CD14-positive monocyte (primary cell): Measurements from ENCODE around the gene PLCH2. TPM values are rescaled to one million over a fixed set of nuclear protein-coding genes. Genes with fewer than 3 reads are reported as not detected.

Experiments used
- DNase-seq, 3 donors: peaks; one replicate each; pipeline ENCODE4 v3.0.0-alpha.2; 2011 to 2022
- H2AFZ ChIP-seq: 2 replicates; pipeline ENCODE4 v1.6.0; 2012; ENCODE audit warnings: mild to moderate bottlenecking, low read depth, low read length, inconsistent platforms; ENCODE audit not compliant: insufficient read depth, poor library complexity, severe bottlenecking
- H3K27ac ChIP-seq, 2 donors: 1 replicate in 1 of 2; 2 replicates in 1 of 2; pipeline ENCODE4 v1.5.1; 2012 to 2013; ENCODE audit warnings: low read length in 2 of 2, control low read depth in 1 of 2, inconsistent platforms in 1 of 2, low read depth in 1 of 2, mild to moderate bottlenecking in 1 of 2
- H3K27me3 ChIP-seq, 2 donors: one replicate each; pipeline versions ENCODE4 v1.6.0 to v1.6.1; 2011 to 2013; ENCODE audit warnings: low read length in 2 of 2; ENCODE audit not compliant: control insufficient read depth in 2 of 2, insufficient read depth in 2 of 2
- H3K36me3 ChIP-seq, 2 donors: replicated peaks in 1 of 2; 1 replicate in 1 of 2; 2 replicates in 1 of 2; pipeline versions ENCODE4 v1.5.1 to v1.6.1; 2012 to 2013; ENCODE audit warnings: low read length in 2 of 2, control low read depth in 1 of 2, inconsistent platforms in 1 of 2, mild to moderate bottlenecking in 1 of 2; ENCODE audit not compliant: insufficient read depth in 2 of 2, control insufficient read depth in 1 of 2
- H3K4me1 ChIP-seq, 2 donors: 1 replicate in 1 of 2; 2 replicates in 1 of 2; pipeline versions ENCODE4 v1.5.1 to v1.6.1; 2012 to 2013; ENCODE audit warnings: low read length in 2 of 2, control low read depth in 1 of 2, inconsistent platforms in 1 of 2, mild to moderate bottlenecking in 1 of 2, moderate library complexity in 1 of 2; ENCODE audit not compliant: insufficient read depth in 2 of 2, control insufficient read depth in 1 of 2
- H3K4me2 ChIP-seq: replicated peaks from 2 replicates; pipeline ENCODE3; 2012; ENCODE audit warnings: low read length, moderate library complexity, mild to moderate bottlenecking; ENCODE audit not compliant: poor library complexity, severe bottlenecking; ENCODE audit errors: extremely low read depth
- H3K4me3 ChIP-seq, 3 experiments: fragments of 200-600 bp in 1 of 3; sonication (generic) in 1 of 3; replicated peaks in 1 of 3; 1 replicate in 2 of 3; 2 replicates in 1 of 3; pipeline ENCODE4 v1.5.1; 2011 to 2013; ENCODE audit warnings: low read length in 3 of 3, mild to moderate bottlenecking in 3 of 3, control low read depth in 2 of 3, low read depth in 2 of 3, inconsistent platforms in 1 of 3, moderate library complexity in 1 of 3
- H3K79me2 ChIP-seq: 2 replicates; pipeline ENCODE4 v1.6.0; 2012; ENCODE audit warnings: mild to moderate bottlenecking, control low read depth, inconsistent platforms, low read length, moderate library complexity; ENCODE audit not compliant: insufficient read depth
- H3K9ac ChIP-seq: 2 replicates; pipeline ENCODE4 v1.6.0; 2017; ENCODE audit warnings: low read length, mild to moderate bottlenecking; ENCODE audit not compliant: insufficient read depth, poor library complexity, severe bottlenecking
- H3K9me3 ChIP-seq, 2 donors: replicated peaks in 1 of 2; 1 replicate in 1 of 2; 2 replicates in 1 of 2; pipeline versions ENCODE4 v1.5.1 to v1.6.1; 2012 to 2013; ENCODE audit warnings: low read length in 2 of 2, control low read depth in 1 of 2; ENCODE audit not compliant: control insufficient read depth in 1 of 2, insufficient read depth in 1 of 2
- H4K20me1 ChIP-seq: 2 replicates; pipeline ENCODE4 v1.6.0; 2012; ENCODE audit warnings: mild to moderate bottlenecking, low read length, control low read depth, moderate library complexity; ENCODE audit not compliant: insufficient read depth
- H3K27ac Mint-ChIP-seq, 7 donors: one replicate each; pipeline ENCODE4 v1.8.0; 2020; ENCODE audit warnings: mild to moderate bottlenecking in 7 of 7, mixed read lengths in 7 of 7, moderate library complexity in 6 of 7, inconsistent platforms in 2 of 7
- H3K27me3 Mint-ChIP-seq, 3 donors: one replicate each; pipeline ENCODE4 v1.8.0; 2021 to 2022; ENCODE audit warnings: low read depth in 3 of 3, mild to moderate bottlenecking in 3 of 3, mixed read lengths in 3 of 3, moderate library complexity in 3 of 3, inconsistent platforms in 1 of 3
- H3K36me3 Mint-ChIP-seq, 2 donors: one replicate each; pipeline ENCODE4 v1.8.0; 2020; ENCODE audit warnings: mixed read lengths in 2 of 2, inconsistent platforms in 1 of 2, mild to moderate bottlenecking in 1 of 2
- H3K4me1 Mint-ChIP-seq: one replicate; pipeline ENCODE4 v1.8.0; 2020; ENCODE audit warnings: mild to moderate bottlenecking, mixed read lengths
- H3K4me3 Mint-ChIP-seq, 2 donors: one replicate each; pipeline ENCODE4 v1.8.0; 2020; ENCODE audit warnings: mild to moderate bottlenecking in 2 of 2, mixed read lengths in 2 of 2, moderate library complexity in 1 of 2
- H3K9me3 Mint-ChIP-seq, 7 donors: one replicate each; pipeline ENCODE4 v1.8.0; 2020 to 2022; ENCODE audit warnings: mixed read lengths in 7 of 7, mild to moderate bottlenecking in 6 of 7, moderate library complexity in 6 of 7, inconsistent platforms in 2 of 7
- WGBS: methylation state at CpG from one replicate; pipeline ENCODE4 v1.1.5; 2013; ENCODE audit warnings: missing lambda C conversion rate; ENCODE audit not compliant: insufficient coverage; 5-methylcytosine and 5-hydroxymethylcytosine counted together
- intact Hi-C, 2 donors: fragments of 100-400 bp; cut with micrococcal nuclease; formaldehyde crosslinking; loops; one replicate each; pipeline versions ENCODE4 v1.15.0 to v1.15.1; 2023
- polyA plus RNA-seq, 3 donors: library from polyadenylated mRNA; depleted of rRNA in 1 of 3; unstranded in 2 of 3; stranded (reverse) in 1 of 3; fragments of 300-500 nt in 2 of 3; fragments of >200 nt in 1 of 3; fragmentation: Illumina TruSeq in 2 of 3; gene quantifications; 1 replicate in 2 of 3; 2 replicates in 1 of 3; pipeline ENCODE4 v1.2.3, GENCODE V29; 2012 to 2021
- TF ChIP-seq, protein P1 (sequence below): fragments of 200-600 bp; IDR thresholded peaks from one replicate; pipeline ENCODE4 v1.8.0; 2022; ENCODE audit warnings: antibody characterized with exemption, mild to moderate bottlenecking

Gene PLCH2
- polyA plus RNA-seq, 3 donors = 1.2 TPM; not detected in 2

DNA sequence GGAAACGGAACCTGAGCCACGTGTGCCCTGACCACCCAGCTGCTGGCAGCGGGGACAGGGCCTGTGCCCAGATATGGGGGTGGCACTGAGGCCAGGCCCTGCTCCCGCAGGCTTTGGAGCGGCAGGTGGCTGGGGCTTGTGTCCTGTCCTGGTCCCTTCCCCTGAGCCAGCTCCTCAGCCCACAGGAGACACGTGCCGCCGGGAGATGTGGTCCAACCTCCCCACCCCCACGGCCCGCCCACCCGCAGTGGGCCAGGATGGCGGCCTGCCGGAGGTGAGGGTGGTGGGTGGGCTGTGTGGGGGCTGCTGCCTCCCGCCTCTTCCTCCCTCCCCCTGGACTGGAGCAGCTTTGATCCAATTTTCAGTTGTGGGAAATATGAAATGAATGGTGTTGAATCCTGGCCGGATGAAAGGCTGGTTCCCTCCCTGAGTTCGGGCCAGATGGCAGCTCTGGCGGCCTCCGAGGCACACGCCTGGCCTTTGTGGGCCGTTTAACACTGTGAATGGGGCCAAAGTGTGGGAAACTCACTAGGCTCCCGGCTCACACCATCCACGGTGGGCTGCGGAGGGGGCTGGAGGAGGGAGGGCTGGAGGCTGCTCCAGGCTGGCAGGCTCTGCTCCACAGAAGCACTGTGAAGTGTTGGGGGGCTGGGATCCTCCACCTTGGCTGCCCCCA, 56.5 kb downstream of the PLCH2 start:
- Histone ChIP-seq H3K9me3 (no peaks in the 10 kb centered on the region), H3K9ac (no peak overlapping the region), H3K27ac (no peak overlapping the region), H3K4me3 (no peak overlapping the region), H3K27me3 (peaks cover 27 to 60% of the 10 kb centered on the region in 2 donors), H2AFZ (no peak overlapping the region), H4K20me1 (peaks cover 7% of the 10 kb centered on the region), H3K36me3 (no peaks in the 10 kb centered on the region), H3K4me2 (no peak overlapping the region), H3K79me2 (no peaks in the 10 kb centered on the region), H3K4me1 (peaks cover 10 to 15% of the 10 kb centered on the region in 2 donors)
- no peak for DNase-seq
- no peak overlapping the region for H3K4me3 Mint-ChIP-seq
- H3K27ac Mint-ChIP-seq = no peak overlapping the region
- intact Hi-C loops = no loop called here
- peaks cover 0 to 11% (median 0%) of the 10 kb centered on the region in 7 donors for H3K9me3 Mint-ChIP-seq
- TF ChIP-seq, protein P1, sequence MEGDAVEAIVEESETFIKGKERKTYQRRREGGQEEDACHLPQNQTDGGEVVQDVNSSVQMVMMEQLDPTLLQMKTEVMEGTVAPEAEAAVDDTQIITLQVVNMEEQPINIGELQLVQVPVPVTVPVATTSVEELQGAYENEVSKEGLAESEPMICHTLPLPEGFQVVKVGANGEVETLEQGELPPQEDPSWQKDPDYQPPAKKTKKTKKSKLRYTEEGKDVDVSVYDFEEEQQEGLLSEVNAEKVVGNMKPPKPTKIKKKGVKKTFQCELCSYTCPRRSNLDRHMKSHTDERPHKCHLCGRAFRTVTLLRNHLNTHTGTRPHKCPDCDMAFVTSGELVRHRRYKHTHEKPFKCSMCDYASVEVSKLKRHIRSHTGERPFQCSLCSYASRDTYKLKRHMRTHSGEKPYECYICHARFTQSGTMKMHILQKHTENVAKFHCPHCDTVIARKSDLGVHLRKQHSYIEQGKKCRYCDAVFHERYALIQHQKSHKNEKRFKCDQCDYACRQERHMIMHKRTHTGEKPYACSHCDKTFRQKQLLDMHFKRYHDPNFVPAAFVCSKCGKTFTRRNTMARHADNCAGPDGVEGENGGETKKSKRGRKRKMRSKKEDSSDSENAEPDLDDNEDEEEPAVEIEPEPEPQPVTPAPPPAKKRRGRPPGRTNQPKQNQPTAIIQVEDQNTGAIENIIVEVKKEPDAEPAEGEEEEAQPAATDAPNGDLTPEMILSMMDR = no peak
- peaks cover 37 to 77% (median 62%) of the 10 kb centered on the region in 3 donors for H3K27me3 Mint-ChIP-seq
- WGBS = 89% methylated on average over 10 of the region's 23 CpGs
- H3K36me3 Mint-ChIP-seq = no peaks in the 10 kb centered on the region
- H3K4me1 Mint-ChIP-seq = peaks cover 6% of the 10 kb centered on the region

DNA sequence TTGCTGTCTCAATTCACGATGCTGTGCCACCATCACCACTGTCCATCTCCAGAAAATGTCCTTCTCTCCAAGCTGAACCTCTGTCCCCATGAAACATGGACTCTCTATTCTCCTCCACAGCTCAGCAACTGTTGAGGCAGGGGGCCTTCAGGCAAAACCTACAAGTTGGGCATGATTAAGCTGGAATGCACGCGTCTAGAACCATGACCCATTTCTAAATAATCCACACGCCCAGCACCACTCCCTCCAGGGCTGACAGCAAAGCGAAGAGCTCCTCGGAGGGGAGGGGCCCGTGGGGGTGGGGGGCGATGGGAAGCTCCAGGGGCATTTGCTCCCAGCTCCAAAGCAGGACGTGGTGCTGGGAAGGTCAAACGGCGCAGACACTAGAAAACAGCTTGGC, 57.3 kb downstream of the PLCH2 start:
- Histone ChIP-seq H3K4me3 (no peak overlapping the region), H3K4me2 (no peak overlapping the region), H3K27ac (no peak overlapping the region), H3K27me3 (peaks cover 21 to 53% of the 10 kb centered on the region in 2 donors), H3K36me3 (no peaks in the 10 kb centered on the region), H2AFZ (no peak overlapping the region), H3K79me2 (no peaks in the 10 kb centered on the region), H4K20me1 (peaks cover 7% of the 10 kb centered on the region), H3K9ac (no peak overlapping the region), H3K4me1 (peaks cover 10 to 15% of the 10 kb centered on the region in 2 donors), H3K9me3 (no peaks in the 10 kb centered on the region)
- intact Hi-C loops = no loop called here
- Mint-ChIP-seq H3K4me3 (peak overlapping the region in 1 of 2 donors; percentile 44), H3K4me1 (peaks cover 6% of the 10 kb centered on the region), H3K27me3 (peaks cover 33 to 75% (median 56%) of the 10 kb centered on the region in 3 donors), H3K36me3 (no peaks in the 10 kb centered on the region), H3K9me3 (peaks cover 0 to 8% (median 0%) of the 10 kb centered on the region in 7 donors), H3K27ac (peak overlapping the region in 1 of 7 donors; percentile 7)
- TF ChIP-seq, protein P1 = no peak
- 87% methylated on average over 3 of the region's 11 CpGs for WGBS
- DNase-seq = no peak
